ENCODE measurements around the gene MITD1. TPM values are rescaled to one million over a fixed set of nuclear protein-coding genes. Genes with fewer than 3 reads are reported as not detected.

MITD1 gene
- total RNA-seq, 4 donors from 2014 or later = 20.8 to 39.6 (median 25.9) TPM

DNA sequence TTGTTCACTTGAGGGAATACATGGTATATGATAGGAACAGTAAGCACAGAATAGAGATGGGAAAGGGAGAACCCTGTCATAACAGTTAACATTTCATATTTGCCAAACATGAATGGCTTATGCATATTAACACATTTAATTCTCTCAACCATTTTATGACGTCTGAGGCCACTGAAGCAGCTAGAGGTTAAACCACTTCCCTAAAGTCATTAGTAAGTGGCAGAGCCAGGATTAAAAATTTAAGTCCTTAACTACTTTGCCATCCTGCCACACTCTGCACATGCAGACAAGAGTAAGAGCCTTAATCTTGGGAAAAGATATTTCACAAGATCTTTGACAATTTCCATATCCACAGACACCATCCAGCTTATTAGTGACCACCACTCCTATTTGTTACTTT, 24.0 kb downstream of the MITD1 start:
- Histone ChIP-seq H3K36me3 (no peaks in the 10 kb centered on the region), H3K9me3 (no peaks in the 10 kb centered on the region), H3K27me3 (no peaks in the 10 kb centered on the region), H3K4me1 (peaks cover 21 to 28% of the 10 kb centered on the region in 2 donors), H3K4me3 (replicated peaks in 1 of 3) (no peak overlapping the region), H3K27ac (no peak overlapping the region)
- TF ChIP-seq, protein P1, sequence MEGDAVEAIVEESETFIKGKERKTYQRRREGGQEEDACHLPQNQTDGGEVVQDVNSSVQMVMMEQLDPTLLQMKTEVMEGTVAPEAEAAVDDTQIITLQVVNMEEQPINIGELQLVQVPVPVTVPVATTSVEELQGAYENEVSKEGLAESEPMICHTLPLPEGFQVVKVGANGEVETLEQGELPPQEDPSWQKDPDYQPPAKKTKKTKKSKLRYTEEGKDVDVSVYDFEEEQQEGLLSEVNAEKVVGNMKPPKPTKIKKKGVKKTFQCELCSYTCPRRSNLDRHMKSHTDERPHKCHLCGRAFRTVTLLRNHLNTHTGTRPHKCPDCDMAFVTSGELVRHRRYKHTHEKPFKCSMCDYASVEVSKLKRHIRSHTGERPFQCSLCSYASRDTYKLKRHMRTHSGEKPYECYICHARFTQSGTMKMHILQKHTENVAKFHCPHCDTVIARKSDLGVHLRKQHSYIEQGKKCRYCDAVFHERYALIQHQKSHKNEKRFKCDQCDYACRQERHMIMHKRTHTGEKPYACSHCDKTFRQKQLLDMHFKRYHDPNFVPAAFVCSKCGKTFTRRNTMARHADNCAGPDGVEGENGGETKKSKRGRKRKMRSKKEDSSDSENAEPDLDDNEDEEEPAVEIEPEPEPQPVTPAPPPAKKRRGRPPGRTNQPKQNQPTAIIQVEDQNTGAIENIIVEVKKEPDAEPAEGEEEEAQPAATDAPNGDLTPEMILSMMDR (IDR thresholded peaks at IDR 0.05) = no peak
- no peak for TF ChIP-seq POLR2A (IDR thresholded peaks at IDR 0.05)
- 80 to 90% methylated on average over 1 of the region's 1 CpG for WGBS, 2 donors
- no peak for DNase-seq
- intact Hi-C loops (cut with DNase I) = no loop called here

DNA sequence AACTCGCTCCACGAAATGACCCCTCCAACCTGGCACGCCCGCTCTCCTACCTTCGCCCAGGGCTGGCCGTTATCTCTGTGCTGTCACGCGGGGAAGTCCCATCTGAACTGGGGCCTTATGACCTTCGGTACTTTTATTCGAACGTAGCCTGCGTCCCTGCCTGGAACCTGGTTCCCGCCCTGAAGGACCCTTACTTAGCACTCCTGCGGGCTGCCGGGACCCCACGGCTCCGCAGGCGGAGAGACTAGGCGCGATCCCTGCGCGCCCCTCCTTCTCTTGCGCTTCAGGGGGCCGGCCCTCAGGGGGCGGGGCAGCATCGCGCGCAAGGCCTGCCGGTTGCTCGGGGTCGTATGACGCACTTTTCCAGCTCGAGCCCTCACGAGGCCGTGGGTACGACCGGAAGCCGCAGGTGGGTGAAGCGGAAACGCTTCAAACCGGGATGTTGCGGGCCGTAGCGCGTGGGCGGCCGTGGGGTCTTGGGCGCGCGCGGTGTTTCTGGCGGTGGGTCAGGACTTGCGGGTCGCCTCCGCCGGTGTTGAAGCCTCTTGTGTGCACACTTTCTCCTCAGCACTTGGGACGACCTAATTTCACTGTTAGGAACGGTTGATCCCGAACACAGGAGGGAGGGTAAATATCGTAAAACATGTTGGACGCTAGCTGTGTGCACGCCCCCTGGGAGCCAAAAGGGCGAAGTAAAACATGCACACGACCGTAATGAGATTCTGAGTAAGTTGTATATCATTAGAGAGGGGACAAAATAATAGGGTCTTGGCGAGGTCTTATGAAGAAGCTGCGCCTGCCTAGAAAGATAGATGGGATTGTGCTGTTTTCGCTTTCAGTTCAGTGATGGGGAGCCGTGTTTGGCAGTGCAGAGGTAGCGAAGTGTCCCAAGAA, 26.0 kb downstream of the MITD1 start, which contains the start of the genes LIPT1 and TSGA10:
Gene LIPT1, plus strand, starts transcription at position 325 of the 894 bp plus-strand sequence. CDS start 6,991 bp downstream, outside the sequence.
Gene TSGA10, minus strand, starts transcription at position 300 of the 894 bp plus-strand sequence. CDS start 45,503 bp downstream, outside the sequence.
- peak; percentile 71 to 98 for TF ChIP-seq POLR2A (IDR thresholded peaks at IDR 0.05)
- TF ChIP-seq, protein P1 (IDR thresholded peaks at IDR 0.05) = peak in 1 of 6 experiments; percentile 5
- Histone ChIP-seq H3K4me1 (peaks cover 24 to 28% of the 10 kb centered on the region in 2 donors), H3K36me3 (no peaks in the 10 kb centered on the region), H3K27ac (peak within 1 kb of the TSS; percentile 93 to 96 (median 95)), H3K27me3 (no peaks in the 10 kb centered on the region), H3K4me3 (replicated peaks in 1 of 3) (peak within 1 kb of the TSS; percentile 75 to 95 (median 93)), H3K9me3 (no peaks in the 10 kb centered on the region)
- peak; percentile 95 to 96 for DNase-seq
- intact Hi-C loops (cut with DNase I) = no loop called here
- WGBS, 2 donors = 0% methylated on average over 29 to 63 of the region's 70 CpGs

DNA sequence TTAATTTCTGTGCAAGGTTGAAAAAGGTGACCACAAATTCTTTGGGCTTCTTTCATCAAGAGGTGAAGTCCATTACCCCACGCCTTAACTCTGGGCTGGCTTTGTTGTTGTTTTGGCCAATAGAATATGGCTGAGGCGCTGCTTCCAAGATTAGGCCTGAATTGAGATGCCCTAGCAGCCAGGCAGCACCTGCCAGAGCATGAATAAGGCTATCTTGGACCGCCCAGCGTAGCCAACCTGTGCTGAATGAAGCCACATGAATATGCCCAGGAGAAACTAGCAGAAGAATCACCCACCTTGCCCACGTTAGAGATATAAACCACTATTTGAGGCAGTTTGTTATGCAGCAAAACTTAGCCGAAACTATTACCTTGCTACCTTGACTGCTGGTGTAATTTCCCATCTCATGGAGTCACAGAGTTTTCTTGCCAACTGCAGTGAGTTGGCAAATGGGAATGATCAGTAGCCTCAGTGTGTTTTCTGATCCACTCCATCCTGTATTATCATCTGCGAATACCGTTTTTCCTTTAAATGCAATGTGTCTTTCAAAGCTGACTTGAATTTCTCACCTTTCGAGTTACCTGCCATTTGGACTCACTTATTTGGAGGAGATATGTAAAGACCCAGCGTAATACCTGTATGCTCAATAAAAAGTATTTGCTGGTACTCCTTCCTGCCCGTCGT, 26.8 kb downstream of the MITD1 start:
- Histone ChIP-seq H3K27ac (peak overlapping the region; percentile 93 to 96 (median 95)), H3K36me3 (no peaks in the 10 kb centered on the region), H3K4me3 (replicated peaks in 1 of 3) (peak overlapping the region; percentile 75 to 95 (median 93)), H3K27me3 (no peaks in the 10 kb centered on the region), H3K9me3 (no peaks in the 10 kb centered on the region), H3K4me1 (peaks cover 24 to 28% of the 10 kb centered on the region in 2 donors)
- DNase-seq = peak; percentile 29 to 31
- TF ChIP-seq, protein P1 (IDR thresholded peaks at IDR 0.05) = no peak
- TF ChIP-seq POLR2A (IDR thresholded peaks at IDR 0.05) = no peak
- WGBS, 2 donors = 36 to 37% methylated on average over 12 of the region's 12 CpGs
- intact Hi-C loops (cut with DNase I) = no loop called here

DNA sequence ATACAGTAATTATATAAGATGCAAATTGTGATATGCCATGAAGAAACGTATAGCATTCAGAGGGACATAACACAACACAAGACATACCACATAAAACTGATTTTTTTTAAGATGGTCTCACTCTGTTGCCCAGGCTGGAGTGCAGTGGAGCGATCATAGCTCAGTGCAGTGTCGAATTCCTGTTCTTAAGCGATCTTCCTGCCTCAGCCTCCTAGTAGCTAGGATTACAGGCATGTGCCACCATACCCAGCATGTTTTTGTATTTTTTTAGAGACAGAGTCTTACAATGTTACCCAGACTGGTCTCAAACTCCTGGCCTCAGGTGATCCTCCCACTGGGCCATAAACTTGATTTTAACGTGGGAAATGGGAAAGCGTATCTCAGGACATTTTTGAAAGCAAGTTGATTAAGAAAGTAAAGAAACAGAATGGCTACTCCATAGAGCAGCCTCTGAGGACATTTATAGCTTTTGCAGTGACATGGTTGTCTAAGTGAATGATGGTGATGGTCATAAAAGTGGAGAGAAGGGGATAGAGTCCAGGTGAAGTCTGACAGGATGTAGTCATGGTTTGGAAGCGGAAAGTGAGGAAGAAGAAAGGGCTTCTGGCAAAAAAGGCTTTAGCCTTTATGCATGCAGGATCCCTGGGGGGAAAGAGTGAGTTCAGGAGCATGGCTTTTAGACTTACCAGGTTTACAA, 28.5 kb downstream of the MITD1 start:
- Histone ChIP-seq H3K4me1 (peaks cover 24 to 28% of the 10 kb centered on the region in 2 donors), H3K36me3 (no peaks in the 10 kb centered on the region), H3K27me3 (no peaks in the 10 kb centered on the region), H3K9me3 (no peaks in the 10 kb centered on the region), H3K27ac (peak overlapping the region; percentile 47 to 95 (median 51)), H3K4me3 (replicated peaks in 1 of 3) (no peak overlapping the region)
- WGBS, 2 donors = 55 to 57% methylated on average over 7 of the region's 7 CpGs
- TF ChIP-seq POLR2A (IDR thresholded peaks at IDR 0.05) = no peak
- TF ChIP-seq, protein P1 (IDR thresholded peaks at IDR 0.05) = no peak
- DNase-seq = peak; percentile 23 to 26
- intact Hi-C loops (cut with DNase I) = no loop called here

All from thyroid gland (tissue), 4 donors.